NCI-H1694 treated with DMSO at 0.1 percent for 48 hours (cell line): ENCODE measurements around the gene LOX.

Source experiments
- DNase-seq: peaks from one replicate; lab custom pipeline; 2025; lab: John Stamatoyannopoulos, UW

The LOX gene

DNA sequence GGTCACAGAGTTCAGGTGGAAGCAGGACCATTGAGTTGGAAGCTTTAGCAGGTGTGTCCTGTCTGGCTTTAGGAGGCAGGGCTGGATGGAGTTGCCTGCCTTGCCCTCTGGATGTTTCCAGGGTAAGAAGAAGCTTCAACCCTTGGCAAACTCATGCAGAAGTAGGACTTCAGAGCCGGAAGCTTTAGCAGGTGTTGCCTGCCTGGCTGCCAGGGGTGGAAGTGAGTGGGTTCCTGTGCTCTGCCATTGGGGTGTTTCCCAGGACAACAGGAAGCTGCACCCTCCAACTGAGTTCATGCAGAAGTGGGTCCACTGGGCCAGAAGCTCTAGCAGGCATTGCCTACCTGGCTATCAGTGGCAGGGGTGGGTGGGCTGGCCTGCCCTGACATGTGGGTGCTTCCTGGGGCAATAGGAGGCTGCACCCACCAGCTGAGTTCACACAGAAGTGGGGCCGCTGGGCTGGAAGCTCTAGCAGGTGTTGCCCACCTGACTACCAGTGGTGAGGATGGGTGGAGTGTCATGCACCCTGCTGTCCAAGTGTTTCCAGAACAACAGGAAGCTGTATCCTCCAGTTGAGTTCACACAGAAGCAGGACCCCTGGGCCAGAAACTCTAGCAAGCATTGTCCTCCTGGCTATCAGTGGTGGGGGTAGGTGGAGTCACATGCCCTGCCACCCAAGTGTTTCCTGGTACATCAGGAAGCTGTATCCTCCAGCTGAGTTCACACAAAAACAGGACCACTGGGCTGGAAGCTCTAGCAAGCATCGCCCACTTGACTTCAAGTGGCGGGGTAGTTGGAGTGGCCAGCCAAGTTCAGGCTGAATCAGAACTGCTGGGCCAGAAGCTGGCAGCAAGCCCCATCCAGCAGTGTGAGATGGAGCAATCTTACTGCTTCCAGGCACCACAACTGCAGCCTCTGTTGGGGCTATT, 24.6 kb downstream of the LOX start:
- no peak for DNase-seq

GRCh38 chr5:122051569-122051968, 26.5 kb downstream of the LOX start:
- DNase-seq: no peak

DNA sequence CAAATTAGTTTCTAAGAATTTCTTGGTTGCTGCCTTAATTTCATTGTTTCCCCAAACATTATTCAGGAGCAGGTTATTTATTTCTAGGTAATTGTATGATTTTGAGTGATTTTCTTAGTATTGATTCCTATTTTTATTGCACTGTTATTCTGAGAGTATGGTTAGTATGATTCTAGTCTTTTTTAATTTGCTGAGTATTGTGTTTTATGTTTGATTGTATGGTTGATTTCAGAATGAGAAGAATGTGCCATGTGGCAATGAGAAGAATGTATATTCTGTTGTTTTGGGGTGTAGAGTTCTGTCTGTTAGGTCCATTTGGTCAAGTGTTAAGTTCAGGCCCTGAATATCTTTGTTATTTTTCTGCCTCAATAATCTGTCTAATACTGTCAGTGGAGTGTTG, 27.1 kb downstream of the LOX start:
- DNase-seq: no peak

- no peak for DNase-seq
Observed at GRCh38 chr5:122040636-122041302, 37.3 kb downstream of the LOX start.

DNA sequence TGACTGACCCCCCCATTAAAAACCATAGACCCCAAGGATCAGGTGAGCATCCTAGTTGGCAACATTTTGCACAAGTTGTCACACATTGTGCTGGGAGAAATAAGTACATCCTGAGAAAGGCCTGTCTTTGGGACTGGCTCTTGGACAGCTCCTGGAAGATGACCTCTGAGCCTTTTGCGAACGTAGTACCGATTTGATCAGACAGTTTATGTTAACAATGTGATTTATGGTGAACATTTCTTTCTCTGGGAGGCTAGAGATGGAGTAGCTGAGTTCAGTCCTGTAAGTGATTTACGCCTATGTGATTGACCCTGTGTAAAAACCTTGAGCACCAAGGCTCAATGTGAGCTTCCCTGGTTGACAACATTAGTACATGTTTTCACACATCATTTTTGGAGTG, 41.7 kb downstream of the LOX start:
- DNase-seq: no peak

- DNase-seq: no peak
Observed at GRCh38 chr5:122035913-122036312, 42.1 kb downstream of the LOX start.

DNA sequence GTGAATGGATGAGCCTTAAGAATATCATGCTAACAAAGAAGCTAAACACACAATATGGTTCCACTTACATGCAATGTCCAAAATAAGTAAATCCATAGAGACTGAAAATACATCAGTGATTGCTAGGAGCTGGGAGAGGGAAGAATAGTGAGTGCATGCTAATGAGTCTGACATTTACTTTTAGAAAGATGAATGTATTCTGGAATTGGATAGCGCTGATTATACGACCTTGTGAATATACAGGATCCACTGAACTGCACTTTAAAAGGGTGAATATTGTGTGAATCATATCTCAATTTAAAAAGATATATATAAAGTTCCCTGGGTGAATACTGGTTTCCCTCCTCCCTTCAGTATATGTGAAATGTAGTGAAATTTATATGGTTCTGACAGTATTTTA, 46.2 kb downstream of the LOX start:
- no peak for DNase-seq

DNA sequence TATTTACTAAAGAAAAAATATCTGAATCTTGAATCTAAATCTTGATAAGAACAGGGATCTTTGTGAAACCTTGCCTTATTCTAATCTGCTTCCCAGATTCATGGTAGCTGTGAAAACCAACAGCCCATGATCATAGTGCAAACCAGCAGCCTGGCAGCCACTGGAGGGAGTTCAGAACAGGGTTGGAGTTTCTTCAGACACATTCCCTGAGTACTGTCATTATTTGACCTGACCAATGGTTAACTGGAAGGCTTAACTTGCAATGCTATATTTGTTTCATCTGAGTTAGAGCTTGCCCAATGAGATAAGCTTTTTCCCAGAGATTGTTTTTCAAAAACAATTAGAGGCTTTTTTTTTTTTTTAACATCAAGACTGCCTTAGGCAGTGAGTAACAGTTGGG, 47.8 kb downstream of the LOX start:
- DNase-seq: no peak

DNA sequence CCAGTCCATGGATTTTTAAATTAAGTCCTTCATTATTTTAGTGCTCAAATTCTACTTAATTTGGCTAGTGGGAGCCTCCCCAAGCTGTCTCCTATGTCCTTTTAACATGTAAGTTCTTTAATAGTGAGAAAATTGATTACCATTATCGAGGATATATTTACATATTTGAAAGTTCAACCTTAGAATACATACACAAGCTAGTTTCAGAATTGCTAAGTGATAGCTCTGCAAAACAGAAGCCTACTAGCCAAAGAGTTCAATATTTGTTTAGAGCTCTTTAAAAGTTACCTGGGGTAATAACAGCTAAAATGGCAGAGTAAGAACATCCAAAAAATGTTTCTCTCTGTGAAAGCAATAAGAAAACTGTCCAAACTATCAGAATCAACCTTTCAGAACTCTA, 48.2 kb downstream of the LOX start:
- DNase-seq: no peak

DNA sequence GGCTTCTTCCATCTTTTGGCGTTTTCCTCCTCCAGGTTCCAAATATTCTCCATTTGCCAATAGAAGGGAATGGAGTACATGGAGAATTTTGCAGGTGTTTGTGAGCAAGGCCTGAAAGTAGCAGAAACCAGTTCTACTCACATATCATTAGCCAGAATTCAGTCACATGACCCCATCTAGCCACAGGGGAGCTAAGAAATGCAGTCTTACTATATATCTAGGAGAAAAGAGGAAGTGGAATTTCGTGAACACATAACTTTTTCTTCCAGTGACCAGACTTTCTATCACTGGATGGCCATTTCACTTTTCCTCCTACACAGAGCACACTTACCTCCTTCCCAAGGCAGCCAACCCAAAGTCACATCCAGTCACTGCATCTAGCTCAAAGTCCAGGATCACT, 55.1 kb downstream of the LOX start:
- DNase-seq: no peak

DNA sequence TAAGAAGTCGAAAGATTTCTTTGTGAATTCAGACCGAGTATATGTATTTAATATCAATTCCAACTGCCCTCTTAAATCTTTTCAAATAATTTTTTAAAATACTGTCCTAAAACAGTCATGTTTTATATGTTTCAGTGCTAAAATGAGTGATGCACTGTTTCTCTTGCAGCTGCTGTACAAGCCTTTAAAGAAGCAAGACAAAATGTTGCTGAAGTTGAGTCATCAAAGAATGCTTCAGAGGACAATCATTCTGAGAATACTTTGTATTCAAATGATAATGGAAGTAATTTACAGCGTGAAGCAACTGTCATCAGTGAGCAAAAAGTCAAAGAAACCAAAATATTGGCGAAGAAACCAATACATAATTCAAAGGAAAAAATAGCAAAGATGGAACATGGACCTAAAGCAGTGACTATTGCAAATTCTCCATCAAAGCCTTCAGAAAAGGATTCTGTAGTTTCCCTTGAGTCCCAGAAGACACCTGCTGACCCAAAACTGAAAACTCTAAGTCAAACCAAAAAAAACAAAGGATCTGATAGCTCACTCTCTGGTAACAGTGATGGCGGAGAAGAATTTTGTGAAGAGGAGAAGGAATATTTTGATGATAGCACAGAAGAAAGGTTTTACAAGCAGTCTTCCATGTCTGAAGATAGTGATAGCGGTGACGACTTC, 58.0 kb downstream of the LOX start:
- no peak for DNase-seq

- no peak for DNase-seq
Observed at GRCh38 chr5:122015471-122015870, 62.6 kb downstream of the LOX start.

DNA sequence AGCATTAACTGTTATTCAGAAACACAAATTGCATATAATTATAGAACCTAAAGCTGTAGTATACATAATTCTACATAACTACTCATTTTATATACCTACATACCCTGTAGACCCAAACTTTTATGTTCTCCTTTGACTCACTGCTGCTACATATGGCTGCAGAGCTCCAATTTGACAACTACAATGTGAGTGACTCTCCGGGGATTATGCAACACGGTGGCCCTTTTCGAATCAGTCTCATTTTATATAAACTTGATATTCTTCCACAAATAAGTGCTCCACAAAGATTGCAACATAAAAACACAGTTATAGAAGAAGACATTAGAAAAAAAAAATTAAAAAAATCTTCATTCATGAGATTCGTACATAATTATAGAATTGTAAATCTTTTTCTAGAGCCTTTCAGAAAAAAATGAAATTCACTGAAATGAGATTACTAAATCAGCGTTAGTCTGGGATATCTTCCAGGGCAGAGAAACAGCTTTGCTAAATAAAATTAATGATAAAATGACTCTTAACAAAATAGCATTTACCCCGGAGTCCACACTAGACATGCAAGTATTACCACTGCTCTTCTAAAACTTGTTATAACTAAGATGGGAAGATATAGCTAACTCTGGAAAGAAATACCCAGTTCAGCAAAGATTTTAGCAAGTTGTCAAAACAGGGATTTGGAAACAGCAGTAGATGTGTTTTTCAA, 63.7 kb downstream of the LOX start:
- no peak for DNase-seq
